ENCODE results near the gene C5orf47. TPM values are rescaled to one million over a fixed set of nuclear protein-coding genes. Genes with fewer than 3 reads are reported as not detected.
A peak's percentile ranks its signal among the peaks of the same experiment; 100 is the strongest.
"Not testable (repeated sequence)": the region's sequence is repeated elsewhere in the genome, so short reads cannot be mapped to it uniquely, and the experiment has no call there.

Gene C5orf47
- total RNA-seq, 1 donor from 2014 or later = not detected

- no peak for DNase-seq (ENCODE audit: low spot score)
Observed at GRCh38 chr5:173970878-173971650, 17.9 kb upstream of the C5orf47 start.

GRCh38 chr5:173971681-173972345, 17.2 kb upstream of the C5orf47 start:
- no peak for DNase-seq (ENCODE audit: low spot score)

GRCh38 chr5:173972607-173972924, 16.4 kb upstream of the C5orf47 start:
- DNase-seq (ENCODE audit: low spot score) = no peak

DNA sequence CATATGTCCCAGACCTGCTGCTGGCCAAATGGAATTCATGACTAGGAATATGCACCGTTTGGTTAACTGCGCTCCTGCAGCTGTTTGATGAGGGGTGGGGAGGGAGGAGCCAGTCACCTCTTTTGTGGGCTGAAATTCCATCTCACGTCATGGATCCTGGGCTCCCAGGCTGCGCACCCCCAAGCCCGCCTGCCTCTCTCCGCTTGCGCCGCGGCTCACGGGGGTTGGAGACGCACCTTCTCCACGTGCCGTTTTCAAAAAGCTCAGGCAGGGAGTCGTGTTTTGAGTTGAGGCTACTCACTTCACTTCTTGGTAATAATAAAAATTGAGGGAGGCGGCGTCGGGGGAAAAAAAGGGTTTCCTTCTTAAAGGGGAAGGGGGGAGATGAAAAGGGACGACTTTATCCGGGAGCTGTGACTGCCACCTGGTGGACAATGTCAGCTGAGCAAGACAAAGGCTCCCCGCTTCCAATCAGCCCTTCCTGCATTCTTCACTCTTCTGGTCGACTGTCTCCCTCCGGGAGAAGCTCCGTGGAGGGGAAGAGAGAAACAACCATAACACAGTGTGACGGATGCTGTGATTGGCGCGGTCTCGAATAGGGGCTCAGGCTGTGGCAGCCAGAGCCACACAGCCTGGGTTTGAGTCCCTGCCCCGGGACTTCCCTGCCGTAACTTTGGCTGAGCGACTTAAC, 15.9 kb upstream of the C5orf47 start:
- DNase-seq (ENCODE audit: low spot score) = peak; percentile 89

DNA sequence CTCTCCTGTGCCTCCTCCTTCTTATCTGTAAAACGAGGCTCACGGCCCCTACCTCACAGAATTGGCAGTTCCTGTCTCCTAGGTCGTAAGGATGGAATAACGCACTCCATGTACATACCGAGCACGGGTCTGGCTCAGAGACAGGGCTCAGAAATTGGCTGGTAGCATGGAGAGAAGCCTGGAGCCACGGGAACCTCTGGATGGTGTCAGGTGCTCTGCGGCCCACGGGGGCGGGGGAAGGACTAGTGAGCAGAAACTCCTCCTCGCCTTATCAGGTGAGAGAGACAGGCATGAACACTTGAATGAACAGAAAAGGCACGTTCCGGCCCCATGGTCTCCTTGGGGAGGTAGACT, 15.4 kb upstream of the C5orf47 start:
- no peak for DNase-seq (ENCODE audit: low spot score)

- no peak for DNase-seq (ENCODE audit: low spot score)
Observed at GRCh38 chr5:173974688-173975239, 14.2 kb upstream of the C5orf47 start.

GRCh38 chr5:173981185-173981761, 7.7 kb upstream of the C5orf47 start:
- no peak for DNase-seq (ENCODE audit: low spot score)

DNA sequence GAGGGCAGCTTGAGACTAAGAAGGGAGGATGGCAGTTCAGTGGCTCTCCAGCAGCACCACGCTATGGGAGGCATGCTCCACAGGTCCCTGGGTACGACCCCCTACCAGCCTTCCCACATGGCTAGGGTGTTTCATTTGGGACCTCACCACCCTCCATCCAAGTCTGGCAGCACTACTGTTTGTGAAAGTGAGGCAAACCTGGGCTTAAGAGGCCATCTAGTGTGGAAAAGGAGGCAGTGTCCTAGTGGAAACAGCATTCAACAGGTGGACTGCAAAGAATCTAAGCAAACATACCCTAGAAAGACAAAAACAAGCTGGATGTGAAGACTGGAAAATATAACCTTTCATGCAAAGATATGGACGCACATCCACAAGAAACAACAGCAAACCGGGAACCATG, 4.8 kb upstream of the C5orf47 start:
- no peak for DNase-seq (ENCODE audit: low spot score)

DNA sequence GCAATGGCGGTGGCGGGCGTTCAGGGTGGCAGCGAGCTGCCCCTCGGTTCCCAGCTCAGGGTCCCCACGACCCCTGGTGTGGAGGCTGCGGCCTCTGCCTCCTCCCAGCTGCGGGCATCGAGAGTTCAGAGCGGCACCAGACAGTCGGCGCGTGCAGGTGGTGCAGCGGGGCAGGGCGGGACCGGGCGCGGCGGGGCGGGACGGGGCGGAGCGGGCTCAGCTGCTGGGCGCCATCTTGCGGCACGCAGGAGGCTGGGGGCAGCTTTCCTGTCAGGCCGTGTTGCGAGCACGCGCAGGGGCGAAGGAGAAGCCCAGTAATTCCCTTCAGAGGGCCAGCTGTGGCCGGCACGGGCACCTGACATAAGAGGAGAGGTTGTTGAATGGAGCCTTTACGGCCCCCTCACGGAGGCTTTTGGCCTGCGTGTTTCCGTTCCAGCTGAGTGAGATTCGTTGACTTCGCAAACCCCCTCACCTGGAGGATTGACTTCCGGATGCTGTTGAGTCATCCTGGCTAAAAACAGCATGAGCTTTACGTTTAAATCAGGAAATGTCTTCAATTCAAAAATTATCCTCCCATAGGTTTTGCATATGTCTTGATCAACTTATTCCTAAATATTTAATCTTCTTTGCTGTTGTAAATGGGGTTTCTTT, 587 bp downstream of the C5orf47 start:
- no peak for DNase-seq (ENCODE audit: low spot score)

GRCh38 chr5:173997331-173997730, 8.4 kb downstream of the C5orf47 start:
- no peak for DNase-seq (ENCODE audit: low spot score)

DNA sequence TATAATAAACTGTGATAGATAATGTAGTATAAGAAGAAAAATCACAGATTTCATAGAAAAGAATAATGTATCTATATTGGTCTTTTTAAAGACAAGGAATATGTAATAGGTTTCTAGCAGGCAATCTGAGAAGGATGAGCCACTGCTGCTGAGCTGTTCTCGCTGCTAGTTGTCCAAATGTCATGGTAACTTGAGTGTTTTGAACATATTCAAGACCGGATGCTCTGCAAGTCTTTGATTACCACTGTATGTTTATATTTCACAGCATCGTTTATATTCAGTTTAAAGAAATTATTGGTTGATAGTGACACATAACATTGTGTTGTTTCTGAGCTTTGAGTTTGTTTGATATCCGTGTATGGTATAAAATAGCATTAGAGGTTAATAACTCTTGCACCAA, 9.6 kb downstream of the C5orf47 start:
- DNase-seq (ENCODE audit: low spot score) = no peak

GRCh38 chr5:174000076-174000475, 11.1 kb downstream of the C5orf47 start:
- no peak for DNase-seq (ENCODE audit: low spot score)

- no peak for DNase-seq (ENCODE audit: low spot score)
Observed at GRCh38 chr5:174003795-174004194, 14.8 kb downstream of the C5orf47 start.

- DNase-seq (ENCODE audit: low spot score) = no peak
Observed at GRCh38 chr5:174008922-174009321, 20.0 kb downstream of the C5orf47 start.

DNA sequence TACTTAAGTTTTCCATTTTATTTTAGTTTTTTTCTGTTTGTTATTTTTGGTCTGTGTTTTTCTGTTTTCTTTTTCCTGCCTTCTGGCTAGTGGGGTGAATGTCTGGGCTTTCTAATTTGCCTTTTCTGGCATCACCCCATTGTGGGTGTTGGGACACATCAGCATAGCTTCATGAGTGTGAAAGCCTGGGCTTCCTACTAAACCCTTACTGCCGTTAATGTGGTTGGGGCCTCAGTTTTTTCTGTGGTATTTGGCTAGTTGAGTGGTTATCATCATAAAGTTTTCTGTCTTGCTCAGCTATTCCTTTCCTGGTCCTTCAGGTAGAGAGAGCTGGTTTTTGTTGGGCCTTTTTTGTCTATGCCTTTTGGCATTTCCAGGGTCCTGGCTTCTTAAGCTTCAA, 21.4 kb downstream of the C5orf47 start:
- no peak for DNase-seq (ENCODE audit: low spot score)

DNA sequence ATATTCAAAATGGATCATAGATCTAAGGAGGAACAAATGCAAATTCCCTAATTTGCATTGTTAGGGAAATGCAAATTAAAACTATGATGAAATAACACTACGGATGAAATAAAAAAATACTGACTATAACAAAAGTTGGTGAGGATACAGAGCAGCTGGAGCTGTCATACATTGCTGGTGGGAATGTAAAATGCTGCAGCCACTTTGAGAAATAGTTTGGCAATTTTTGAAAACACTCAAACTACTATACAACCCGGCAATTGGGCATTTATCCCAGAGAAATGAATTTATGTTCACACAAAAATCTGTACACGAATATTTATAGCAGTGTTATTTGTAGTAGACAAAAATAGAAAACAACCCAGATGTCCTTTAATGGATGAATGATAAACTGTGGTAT, 22.5 kb downstream of the C5orf47 start:
- no peak for DNase-seq (ENCODE audit: low spot score)

GRCh38 chr5:174020069-174020927, 31.3 kb downstream of the C5orf47 start:
- not testable (repeated sequence) for DNase-seq (ENCODE audit: low spot score)

DNA sequence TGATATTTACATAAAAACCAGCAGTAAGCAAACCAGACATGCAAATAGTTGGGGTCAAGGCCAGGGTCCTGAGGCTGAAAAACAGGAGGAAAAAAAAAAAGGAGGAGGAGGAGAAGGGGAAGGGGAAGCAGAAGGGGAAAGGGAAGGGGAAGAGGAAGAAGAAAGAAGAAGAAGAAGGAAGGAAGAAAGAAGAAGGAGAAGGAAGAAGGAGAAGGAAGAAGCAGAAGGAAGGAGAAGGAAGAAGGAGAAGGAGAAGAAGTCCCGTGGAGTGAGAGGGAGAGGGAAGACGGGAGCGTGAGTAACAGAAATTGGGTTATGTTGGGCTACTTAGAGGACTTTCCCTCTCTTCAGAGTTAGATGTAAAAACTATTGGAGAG, 31.9 kb downstream of the C5orf47 start:
- DNase-seq (ENCODE audit: low spot score) = no peak

DNA sequence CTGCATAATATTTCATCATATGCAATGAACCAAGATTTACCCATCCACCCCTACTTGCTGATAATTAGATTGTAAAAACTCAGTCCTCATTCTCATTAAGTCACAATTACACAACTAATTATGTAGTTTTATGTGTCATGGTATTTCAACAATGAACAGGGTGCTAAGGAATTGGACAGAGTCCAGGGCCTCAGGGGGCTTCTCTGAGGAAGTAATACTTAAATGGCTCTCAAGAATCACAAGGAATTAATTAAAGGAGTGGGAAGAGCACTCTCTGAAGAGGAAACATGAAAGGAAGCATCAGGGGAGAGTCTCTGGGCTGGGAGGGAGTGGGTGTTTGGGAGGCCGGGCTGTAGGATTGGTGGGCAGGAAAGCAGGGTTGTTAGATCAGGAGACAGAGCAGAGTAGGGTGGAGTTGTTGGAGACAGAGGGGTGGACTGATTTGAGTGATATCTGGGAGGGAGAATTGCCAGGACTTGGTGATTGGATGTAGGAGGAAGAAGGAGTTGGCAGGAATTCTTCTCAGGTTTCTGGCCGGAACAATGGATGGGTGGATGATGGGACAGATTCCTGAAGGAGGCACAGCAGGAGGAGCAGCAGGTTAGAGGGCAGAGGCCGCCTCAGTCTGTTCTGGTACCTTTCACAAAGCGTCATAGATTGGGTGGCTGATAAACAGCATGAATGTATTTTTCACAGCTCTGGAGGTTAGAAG, 33.6 kb downstream of the C5orf47 start:
- no peak for DNase-seq (ENCODE audit: low spot score)

GRCh38 chr5:174030286-174030685, 41.3 kb downstream of the C5orf47 start:
- DNase-seq (ENCODE audit: low spot score) = no peak

Measured in mucosa of gallbladder (tissue), 1 donor.